ENCODE results near the gene LACTB.
A peak's percentile ranks its signal among the peaks of the same experiment; 100 is the strongest.
"Not testable (repeated sequence)": the region's sequence is repeated elsewhere in the genome, so short reads cannot be mapped to it uniquely, and the experiment has no call there.

The LACTB gene

DNA sequence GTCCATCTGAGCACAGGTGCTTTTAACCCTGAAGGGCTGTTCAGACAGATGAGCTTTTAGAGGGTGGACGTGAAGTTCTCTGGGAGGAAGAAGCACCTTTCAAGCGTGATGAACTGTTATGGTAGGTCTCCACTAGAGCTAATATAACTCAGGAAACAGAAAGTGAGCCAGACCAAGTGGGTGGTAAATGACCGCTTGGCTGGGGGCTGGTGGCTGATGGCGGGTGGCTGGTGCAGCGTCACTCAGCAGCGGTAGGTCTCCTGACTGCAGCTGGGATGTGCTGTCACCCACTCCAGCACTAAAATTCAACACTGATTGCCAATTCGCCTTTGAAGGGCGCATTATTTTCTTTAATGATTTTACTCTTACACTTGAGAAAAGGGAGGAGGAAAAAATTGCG, 31.2 kb upstream of the LACTB start:
- DNase-seq, result no peak

DNA sequence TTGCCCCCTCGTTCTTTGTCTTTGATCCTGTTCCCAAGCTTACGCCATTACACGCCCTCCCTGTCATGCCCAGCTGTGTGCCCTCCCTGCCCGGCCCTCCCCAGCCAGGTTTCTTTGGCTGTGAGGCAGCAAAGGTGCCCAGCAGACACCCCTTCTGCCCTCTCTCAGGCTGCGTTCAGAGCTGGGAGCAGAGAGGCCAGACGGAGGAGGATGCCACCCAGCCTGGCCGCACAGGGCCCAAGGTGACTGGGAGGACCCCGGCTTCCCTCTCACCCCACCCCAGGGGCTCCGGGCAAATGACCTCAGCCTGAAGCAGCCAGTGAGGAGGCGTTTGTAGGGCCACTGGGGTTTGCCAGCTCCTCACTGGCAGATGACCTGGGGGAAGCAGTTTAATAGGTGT, 30.8 kb upstream of the LACTB start:
- no peak for DNase-seq

DNA sequence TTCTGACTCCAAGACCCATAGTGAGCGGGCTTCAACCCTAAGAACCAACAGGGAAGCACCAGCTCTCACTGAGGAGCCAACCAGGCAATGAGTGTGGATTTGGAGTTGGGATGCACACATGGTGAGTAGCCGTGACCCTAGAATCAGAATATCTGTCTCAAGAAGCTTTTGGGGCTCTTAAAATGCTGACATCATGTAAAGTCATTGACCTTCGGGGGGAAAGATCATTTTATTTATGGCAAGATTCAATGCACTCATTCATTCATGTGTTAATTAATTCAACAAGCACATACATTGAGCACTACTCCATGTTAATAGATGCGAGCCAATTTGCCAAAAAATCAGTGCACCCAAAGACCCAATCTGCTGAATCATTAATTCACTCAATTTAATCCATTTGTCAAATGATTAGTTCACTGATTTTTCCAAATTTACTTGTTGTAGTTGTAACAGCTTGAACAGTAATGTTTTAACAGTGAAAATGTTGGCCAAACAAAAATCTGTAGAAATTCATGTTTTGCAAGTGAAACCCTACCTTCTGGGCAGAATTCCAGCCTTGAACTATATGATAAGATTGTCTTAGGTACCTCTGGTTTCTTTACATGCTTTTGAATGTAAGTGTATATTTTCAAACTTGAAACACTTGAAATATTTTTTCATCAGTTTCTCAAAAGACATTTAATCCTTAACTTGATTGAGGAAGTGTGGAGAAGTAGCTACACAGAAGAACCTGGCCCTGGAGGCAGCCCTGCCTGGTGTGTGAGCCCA, 29.8 kb upstream of the LACTB start:
- DNase-seq, result no peak

DNA sequence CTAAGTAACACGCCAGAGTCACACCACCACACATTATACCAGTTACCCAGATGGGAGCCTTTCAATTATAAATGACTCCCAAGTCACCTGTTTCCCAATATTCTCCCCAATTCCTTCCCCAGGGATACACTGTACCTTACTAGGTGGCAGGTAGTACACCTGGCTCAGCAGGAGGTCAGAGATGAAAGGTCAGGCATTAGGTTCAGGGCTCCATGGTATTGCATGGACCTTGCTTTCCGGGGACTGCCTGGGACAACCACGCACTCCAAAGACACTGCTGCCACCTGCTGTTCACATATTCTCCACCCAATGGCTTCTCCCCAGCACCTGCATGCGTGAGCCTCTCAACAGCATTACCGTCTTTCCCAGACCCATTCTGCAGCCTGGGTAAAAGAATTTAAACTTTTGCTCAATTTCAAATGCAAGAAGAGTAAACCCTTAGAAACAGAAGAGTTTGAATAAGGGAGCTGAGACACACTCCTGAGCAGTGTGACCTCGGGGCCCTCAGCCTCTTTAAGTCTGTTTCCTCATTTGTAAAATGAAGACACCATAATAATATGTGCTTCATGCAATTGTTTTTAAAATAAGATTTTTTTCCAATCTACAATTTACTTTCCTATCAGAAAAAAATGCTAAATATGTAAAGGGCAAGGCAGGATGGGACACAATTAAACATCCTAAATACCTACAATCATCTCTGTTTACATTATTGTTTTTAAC, 28.0 kb upstream of the LACTB start:
- DNase-seq, result peak; percentile 36

DNA sequence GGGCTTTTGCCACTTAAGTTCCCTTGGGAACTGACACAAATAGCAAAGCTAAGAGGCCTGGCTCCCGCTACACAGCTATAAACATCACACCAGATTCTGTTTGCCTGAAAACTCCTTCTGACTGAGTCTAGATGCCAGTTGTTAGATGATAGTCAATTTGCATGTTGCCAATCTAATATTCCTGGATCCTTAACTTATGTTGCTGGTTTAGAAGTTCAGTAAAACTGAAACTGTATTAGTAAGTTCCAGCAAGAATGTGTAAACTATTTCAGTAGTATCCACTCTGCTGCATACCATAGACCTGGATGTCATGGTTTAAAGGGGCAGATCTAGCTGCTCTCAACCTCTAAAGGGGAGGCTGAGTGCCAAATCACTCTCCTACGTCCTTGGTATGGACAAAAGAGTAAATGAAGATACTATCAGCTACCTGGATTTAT, 27.1 kb upstream of the LACTB start:
- no peak for DNase-seq

DNA sequence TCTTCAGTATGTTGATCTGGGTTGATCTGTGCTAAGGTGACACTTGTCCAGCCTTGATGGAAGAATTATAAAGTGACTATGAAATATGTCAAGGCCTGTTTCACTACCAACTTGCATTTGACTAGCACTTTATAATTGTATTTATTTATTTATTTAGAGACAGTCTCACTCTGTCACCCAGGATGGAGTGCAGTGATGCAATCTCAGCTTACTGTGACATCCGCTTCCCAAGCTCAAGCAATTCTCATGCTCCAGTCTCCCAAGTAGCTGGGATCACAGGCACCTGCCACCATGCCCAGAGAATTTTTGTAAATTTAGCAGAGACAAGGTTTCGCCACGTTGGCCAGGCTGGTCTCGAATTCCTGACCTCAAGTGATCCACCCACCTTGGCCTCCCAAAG, 25.5 kb upstream of the LACTB start:
- DNase-seq, result no peak

DNA sequence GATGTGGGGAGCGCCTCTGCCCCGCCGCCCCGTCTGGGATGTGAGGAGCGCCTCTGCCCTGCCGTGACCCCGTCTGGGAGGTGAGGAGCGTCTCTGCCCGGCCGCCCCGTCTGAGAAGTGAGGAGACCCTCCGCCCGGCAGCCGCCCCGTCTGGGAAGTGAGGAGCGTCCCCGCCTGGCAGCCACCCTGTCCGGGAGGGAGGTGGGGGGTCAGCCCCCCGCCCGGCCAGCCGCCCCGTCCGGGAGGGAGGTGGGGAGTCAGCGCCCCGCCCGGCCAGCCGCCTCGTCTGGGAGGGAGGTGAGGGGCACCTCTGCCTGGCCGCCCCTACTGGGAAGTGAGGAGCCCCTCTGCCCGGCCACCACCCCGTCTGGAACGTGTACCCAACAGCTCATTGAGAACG, 22.8 kb upstream of the LACTB start:
- DNase-seq, result not testable (repeated sequence)

DNA sequence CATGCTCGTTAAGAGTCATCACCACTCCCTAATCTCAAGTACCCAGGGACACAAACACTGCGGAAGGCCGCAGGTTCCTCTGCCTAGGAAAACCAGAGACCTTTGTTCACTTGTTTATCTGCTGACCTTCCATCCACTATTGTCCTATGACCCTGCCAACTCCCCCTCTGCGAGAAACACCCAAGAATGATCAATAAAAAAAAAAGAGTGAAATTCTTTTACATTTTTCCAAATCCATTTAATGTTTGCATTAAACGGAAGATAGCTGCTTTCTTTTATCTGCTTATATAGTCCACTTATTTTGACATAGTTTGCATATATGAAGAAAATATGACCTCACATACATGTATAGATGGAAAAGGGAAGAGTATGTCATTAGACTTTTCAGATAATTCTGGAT, 22.1 kb upstream of the LACTB start:
- not testable (repeated sequence) for DNase-seq

DNA sequence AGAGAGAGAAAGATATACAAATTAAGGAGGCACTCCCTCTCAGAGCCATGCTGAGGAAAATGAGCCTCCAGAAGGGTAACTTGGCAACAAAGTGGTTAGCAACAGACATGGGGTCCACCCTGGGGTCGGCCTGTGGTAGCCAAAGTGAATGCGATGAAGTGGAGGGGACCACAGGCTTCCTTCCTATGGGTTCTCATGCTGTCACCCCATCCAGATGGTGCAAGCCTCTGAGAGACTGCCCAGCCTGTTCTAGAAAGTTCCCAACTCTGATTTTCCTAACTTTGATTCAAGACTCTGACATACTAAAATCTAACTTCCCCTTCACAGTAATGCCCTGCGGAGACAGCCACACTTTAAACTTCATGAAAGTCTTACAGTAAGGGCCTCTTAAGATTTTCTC, 18.2 kb upstream of the LACTB start:
- no peak for DNase-seq

DNA sequence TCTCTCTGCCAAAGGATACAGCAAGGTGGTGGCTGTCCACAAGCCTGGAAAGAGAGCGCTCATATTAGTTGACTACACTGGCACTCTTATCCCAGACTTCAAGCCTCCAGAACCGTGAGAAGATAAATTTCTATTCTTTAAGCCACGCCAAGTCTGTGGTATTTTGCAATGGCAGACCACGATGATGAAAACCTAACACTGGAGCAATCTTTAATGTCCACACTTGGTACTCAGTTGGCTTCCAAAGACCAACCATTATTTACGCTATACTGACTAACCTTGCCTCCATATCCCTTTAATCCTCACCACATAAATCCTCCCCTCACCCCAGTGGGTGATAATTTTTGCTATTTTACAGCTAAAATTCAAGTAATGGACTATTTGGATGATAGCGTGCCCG, 16.9 kb upstream of the LACTB start:
- DNase-seq, result no peak

DNA sequence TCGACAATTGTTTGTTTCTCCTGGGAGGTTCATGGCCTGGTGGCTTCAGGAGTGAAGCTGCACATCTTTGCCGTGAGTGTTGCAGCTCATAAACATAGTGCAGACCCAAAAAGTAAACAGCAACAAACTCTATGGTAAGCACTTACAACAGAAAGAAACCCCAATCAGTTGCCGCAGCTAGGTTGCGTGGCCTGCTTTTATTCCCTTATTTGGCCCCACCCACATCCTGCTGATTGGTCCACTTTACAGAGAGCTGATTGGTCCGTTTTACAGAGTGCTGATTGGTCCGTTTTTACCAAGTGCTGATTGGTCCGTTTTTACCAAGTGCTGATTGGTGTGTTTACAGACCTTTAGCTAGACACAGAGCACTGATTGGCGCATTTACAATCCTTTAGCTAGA, 16.3 kb upstream of the LACTB start:
- not testable (repeated sequence) for DNase-seq

DNA sequence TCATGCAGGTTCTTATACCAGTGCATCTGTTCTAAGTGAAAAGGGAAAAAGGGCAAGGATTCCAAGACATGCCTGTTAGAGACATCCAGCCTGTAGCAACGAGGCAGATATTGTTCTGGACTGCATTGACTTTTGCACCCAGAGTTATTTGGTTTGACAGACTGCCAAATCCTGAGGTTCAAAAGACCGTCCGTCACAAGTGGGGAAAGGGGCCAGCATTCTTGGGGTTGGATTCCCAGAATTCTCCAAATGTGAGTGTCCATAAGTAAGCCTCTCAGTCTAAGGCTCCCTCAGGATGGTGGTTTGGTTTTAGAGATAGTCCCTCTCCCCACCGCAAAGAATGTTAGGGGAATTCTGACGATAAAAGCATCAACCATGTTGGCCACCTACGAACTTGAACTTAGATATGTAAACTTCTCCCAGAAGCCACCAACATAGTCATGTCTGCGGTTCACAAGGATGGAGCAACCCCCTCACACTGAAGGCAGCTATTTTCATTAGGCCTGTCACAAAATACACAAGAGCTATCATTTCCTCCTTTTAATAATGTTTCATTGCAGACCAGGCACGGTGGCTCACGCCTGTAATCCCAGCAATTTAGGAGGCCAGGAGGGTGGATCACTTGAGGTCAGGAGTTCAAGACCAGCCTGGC, 13.6 kb upstream of the LACTB start:
- DNase-seq, result no peak

DNA sequence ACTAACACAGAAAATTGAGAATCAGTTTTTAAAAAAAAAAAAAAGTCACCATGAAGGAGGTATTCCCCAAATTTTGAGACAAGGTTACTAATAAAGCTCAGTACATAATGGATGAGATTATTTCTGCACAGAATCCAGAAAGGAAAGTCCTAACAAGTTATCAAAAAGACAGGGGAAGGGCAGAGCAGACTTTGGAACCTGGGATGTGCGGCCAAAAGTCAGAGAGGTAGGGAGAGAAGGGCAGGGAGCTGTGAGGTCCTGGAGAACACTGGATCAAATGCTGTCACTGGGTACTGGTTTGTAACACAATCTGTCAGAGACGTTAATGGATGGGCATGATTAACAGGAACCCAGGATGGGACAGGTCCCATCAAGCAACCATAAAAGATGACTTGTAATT, 12.2 kb upstream of the LACTB start:
- no peak for DNase-seq

DNA sequence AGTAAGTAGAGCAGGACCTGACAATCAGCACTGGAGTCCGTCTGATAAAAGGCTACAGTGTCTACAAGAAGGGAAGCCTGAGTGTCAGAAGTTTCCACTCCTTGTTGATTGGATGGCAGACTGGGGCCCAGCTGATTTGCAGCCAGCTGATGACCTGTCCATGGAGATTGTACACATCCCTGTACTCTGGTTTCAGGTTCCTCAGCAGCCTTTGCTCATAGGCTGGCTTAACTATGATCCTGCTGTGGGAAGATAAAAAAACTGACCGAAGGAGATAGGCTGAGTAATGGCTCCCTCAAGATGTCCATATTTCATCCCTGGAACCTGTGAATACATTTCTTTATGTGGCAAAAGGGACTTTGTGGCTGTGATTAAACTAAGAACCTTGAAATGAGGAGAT, 11.7 kb upstream of the LACTB start:
- DNase-seq, result no peak

DNA sequence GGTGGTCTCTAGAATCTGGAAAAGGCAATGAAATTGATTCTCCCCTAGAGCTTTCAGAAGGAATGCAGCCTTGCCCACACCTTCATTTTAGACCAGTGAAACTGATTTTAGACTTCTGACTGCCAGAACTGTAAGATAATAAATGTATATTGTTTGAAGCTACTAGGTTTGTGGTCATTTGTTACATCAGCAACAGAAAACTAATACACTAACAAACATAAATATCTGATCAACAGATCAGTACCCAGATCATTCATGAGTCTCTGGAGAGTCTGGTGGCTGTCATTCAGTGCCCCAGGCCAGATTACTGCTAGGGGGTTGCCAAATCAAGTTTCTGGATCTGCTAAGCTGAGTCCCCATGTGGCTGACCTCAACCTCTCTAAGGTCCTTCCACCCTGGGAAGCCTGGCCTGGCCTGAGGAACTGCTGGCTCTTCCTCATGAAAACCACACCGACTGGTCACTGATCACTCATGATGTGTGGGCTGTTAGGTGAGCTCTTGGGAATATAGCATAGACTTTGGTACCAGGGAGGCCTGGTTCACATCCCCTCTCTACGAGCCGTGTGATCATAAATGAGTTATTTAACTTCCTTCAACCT, 11.1 kb upstream of the LACTB start:
- no peak for DNase-seq

DNA sequence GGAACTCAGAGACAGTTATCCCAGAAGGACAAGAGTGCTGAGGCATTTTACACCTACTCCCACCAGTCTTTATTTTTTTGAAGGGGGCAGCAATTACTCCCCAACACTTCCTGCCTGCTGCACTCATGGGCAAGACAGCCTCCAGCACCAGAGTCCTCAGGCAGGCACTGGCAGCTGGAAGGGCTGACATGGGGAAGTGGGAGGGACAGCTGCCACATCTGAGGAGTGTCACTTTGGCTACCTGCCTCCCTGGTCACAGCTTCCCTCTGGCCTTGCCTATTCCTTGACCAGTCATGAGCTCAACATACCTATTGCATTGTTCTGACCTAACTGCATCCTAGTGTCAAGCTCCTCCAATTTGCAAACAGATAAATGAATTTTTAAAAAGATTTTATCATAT, 10.2 kb upstream of the LACTB start:
- DNase-seq, result no peak

DNA sequence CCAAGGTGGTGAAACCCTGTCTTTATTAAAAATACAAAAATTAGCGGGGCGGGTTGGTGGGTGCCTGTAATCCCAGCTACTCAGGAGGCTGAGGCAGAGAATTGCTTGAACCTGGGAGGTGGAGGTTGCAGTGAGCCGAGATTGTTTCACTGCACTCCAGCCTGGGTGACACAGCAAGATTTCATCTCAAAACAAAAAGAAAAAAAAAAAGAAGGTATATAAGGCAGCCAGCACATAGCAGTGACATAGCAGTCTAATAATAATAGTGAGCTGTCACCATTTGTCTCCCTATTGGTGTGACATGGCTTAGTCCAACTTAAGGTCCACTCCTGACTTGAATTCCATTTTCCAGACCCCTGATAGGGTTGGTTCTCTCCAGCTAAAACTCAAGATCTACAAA, 8.8 kb upstream of the LACTB start:
- no peak for DNase-seq

DNA sequence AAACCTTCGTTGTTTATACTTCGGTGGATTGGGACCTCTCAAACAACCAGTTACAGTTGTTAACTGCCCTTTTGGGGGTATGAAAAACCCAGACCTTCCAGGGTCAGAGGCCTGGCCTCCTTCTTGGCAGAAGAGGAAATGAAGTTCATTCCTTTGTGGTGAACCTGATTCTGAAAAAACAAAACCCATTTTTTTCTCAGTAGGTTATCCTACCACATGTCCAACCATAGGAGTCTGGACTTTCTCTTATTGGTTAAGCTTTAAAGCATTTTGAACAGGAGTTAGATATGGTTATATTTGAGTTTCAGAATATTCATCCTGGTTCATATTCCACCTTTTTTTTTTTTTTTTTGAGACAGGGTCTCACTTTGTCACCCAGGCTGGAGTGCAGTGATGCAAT, 7.2 kb upstream of the LACTB start:
- DNase-seq, result no peak

DNA sequence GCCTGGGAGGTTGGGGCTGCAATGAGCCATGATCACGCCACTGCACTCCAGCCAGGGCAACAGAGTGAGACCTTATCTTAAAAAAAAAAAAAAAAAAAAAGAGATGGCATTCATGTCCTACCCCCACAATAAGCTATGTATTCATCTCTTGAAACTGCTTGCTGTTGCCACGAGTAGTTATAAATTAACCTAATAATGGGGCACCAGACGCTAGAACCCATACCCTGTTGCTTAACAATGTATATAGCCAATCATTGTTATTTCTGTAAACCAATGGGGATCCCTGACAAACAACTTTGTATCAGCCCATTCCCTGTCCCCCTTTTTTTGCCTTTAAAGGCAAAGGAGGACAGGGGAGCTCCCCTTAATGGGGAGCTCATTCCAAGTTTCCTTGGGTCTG, 2.8 kb upstream of the LACTB start:
- no peak for DNase-seq

DNA sequence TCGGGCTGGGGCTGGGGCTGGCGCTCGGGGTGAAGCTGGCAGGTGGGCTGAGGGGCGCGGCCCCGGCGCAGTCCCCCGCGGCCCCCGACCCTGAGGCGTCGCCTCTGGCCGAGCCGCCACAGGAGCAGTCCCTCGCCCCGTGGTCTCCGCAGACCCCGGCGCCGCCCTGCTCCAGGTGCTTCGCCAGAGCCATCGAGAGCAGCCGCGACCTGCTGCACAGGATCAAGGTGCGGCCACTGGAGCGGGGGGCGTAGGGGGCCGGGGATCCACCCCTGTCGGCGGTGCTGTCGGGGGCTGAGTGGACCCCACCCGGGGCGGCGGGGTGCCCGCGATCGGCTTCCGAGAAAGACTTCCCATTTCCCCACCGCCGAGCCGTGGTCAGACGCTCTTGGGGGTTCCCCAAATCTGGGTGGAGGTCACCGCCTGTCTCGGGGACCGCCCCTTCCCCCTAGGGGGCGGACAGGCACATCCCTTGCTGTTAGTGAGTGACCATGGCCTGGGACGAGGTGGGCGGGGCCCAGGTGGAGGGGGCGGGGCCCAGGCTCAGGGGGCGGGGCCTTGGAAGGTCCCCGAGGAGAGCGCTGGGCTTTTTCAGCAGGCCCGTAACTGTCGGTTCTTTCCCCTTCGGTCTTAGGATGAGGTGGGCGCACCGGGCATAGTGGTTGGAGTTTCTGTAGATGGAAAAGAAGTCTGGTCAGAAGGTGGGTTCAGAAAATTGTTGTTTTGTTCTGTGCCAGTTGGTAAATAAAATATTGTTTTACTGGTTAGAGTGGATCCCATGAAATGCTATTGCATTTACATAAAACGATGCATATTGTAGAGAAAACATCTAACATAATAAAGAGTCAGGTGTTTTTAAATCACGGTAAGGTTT, 578 bp downstream of the LACTB start:
- DNase-seq, result peak; percentile 18

DNA sequence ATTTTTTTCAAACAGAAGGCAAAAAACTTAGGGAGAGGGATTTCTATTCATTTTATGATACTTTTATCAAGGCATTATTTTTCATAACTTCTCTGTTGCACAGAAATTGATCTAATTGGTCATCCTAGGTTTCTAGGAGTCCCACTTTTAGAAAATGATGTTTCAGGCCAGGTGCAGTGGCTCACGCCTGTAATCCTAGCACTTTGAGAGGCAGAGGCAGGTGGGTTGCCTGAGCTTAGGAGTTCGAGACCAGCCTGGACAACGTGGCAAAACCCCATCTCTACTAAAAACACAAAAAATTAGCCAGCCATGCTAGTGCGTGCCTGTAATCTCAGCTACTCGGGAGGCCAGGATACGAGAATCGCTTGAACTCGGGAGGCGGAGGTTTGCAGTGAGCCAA, 2.8 kb downstream of the LACTB start:
- no peak for DNase-seq

DNA sequence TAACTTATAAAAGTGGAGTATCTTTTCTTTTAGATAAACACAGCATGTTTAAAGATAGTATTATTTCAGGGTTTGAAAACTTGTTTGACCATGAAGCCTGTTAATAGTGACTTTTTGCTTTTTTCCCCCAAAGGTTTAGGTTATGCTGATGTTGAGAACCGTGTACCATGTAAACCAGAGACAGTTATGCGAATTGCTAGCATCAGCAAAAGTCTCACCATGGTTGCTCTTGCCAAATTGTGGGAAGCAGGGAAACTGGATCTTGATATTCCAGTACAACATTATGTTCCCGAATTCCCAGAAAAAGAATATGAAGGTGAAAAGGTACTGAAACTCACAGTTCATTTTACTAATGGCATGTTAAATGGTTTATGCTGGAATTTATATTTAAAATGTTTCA, 5.1 kb downstream of the LACTB start:
- DNase-seq, result no peak

DNA sequence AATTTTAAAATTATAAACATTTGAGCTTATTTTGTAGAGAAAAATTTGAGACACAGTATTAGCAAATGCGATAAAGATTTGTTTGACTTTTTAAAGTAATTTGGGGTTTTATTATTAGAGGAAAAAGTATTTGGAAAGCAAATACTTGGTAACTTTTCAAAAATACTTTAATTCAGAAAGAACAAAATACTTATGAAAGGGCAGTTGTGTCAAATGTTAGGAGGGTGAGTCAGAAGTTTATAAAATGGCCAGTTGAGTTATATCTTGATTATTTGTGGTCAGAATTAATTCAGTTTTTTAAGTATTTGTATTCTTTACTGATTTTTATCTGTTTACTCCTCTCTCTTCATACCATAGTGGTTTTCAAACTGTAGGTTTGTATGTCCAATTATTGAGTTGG, 12.1 kb downstream of the LACTB start:
- no peak for DNase-seq

Data from NCI-H446 treated with DMSO at 0.1 percent for 48 hours (cell line).